ENCODE data around the gene ECI1.

Gene ECI1

GRCh38 chr16:2251296-2252111, at the start of gene ECI1:
TSS of gene ECI1 (minus strand) at chr16:2251587. CDS start at chr16:2251566, 21 bp downstream.
- peak; percentile 88 for DNase-seq

- no peak for DNase-seq
These were observed 48.5 kb upstream of the ECI1 start for GRCh38 chr16:2299915-2300192.

- no peak for DNase-seq
These were observed 47.9 kb upstream of the ECI1 start for GRCh38 chr16:2299121-2299914.

GRCh38 chr16:2298621-2299020, 47.2 kb upstream of the ECI1 start:
- no peak for DNase-seq

- DNase-seq, result no peak
These were observed 46.1 kb upstream of the ECI1 start for GRCh38 chr16:2297506-2297860.

GRCh38 chr16:2296661-2297505, 45.5 kb upstream of the ECI1 start:
- DNase-seq, result no peak

- DNase-seq, result no peak
These were observed 43.8 kb upstream of the ECI1 start for GRCh38 chr16:2295056-2295798.

GRCh38 chr16:2292221-2292620, 40.8 kb upstream of the ECI1 start:
- DNase-seq, result no peak

GRCh38 chr16:2289282-2289681, 37.9 kb upstream of the ECI1 start:
- no peak for DNase-seq

GRCh38 chr16:2288726-2289125, 37.3 kb upstream of the ECI1 start:
- no peak for DNase-seq

GRCh38 chr16:2287916-2288547, 36.6 kb upstream of the ECI1 start:
- DNase-seq, result no peak

GRCh38 chr16:2286550-2286949, 35.2 kb upstream of the ECI1 start:
- no peak for DNase-seq

GRCh38 chr16:2285731-2286191, 34.4 kb upstream of the ECI1 start:
- no peak for DNase-seq

- DNase-seq, result no peak
These were observed 33.6 kb upstream of the ECI1 start for GRCh38 chr16:2284797-2285576.

GRCh38 chr16:2284001-2284770, 32.8 kb upstream of the ECI1 start:
- DNase-seq, result no peak

GRCh38 chr16:2282866-2283555, 31.6 kb upstream of the ECI1 start:
- no peak for DNase-seq

GRCh38 chr16:2282262-2282661, 30.9 kb upstream of the ECI1 start:
- DNase-seq, result no peak

- DNase-seq, result no peak
These were observed 29.7 kb upstream of the ECI1 start for GRCh38 chr16:2280981-2281542.

- DNase-seq, result no peak
These were observed 29.1 kb upstream of the ECI1 start for GRCh38 chr16:2280461-2280860.
